HG02798 (cell line): Measurements from ENCODE around the gene TRIML2.

ENCODE experiments used
- ATAC-seq: cut with Tn5 transposase; IDR thresholded peaks from one replicate; pipeline ENCODE4 v1.9.1; 2021; ENCODE audit warnings: mild to moderate bottlenecking; ENCODE audit not compliant: unreplicated experiment, poor library complexity

The TRIML2 gene, protein sequence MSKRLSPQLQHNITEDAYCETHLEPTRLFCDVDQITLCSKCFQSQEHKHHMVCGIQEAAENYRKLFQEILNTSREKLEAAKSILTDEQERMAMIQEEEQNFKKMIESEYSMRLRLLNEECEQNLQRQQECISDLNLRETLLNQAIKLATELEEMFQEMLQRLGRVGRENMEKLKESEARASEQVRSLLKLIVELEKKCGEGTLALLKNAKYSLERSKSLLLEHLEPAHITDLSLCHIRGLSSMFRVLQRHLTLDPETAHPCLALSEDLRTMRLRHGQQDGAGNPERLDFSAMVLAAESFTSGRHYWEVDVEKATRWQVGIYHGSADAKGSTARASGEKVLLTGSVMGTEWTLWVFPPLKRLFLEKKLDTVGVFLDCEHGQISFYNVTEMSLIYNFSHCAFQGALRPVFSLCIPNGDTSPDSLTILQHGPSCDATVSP

GRCh38 chr4:188109157-188109755 is at the start of gene TRIML2:
TSS of gene TRIML2 (minus strand) at chr4:188109603. CDS start at chr4:188105368, 4,235 bp downstream.
- no peak for ATAC-seq

DNA sequence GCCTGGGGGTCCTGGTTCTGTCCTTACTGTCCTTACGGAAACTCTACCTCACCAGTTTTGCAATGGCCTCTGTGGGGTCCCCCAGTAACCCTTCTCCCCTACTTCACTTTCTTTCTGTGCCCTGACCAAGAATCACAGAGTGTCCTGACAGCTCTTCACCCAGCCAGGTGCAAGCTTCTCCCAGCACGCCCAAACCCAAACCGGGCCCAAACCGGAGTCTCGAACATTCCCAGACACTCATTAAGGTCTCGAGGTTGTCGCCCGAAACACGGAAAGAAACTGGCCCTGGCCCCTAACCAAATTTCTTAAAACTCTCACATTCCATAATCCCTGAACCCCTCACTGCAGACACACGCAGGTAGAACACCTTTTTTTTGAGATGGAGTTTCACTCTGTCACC is 48.9 kb upstream of the TRIML2 start:
- no peak for ATAC-seq

GRCh38 chr4:188154668-188155405 is 45.4 kb upstream of the TRIML2 start:
- ATAC-seq: no peak

DNA sequence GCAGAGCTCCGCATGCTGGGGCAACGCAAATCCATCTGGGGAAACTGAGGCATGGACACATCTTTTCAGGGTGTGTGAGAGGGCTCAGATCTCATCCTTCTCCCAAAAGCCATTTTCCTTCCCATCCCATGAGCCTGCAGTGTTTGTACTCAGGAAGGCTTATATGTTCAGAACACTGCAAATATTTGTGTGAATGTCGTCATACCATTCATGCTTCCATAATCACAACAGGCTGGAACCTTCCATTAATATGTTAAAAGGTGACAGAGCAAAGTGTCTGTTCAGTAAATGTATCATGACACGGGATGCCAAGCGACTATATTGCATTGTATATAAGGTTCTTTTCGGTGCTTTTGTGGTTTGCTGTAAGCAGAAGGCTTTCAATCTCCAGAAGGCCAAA is 38.4 kb upstream of the TRIML2 start:
- ATAC-seq: no peak

GRCh38 chr4:188147176-188147575 is 37.8 kb upstream of the TRIML2 start:
- ATAC-seq: no peak

DNA sequence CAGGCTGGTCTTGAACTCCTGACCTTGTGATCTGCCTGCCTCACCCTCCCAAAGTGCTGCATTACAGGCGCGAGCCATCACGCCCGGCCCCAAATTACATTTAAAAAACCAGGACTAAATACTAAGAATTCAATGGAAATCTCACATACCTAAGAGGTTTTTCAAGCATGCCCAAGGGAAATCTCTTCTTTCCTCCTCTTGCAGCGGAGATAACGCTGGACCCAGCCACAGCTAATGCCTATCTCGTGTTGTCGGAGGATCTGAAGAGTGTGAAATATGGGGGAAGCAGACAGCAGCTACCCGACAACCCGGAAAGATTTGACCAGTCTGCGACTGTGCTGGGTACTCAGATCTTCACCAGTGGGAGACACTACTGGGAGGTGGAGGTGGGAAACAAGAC is 37.2 kb upstream of the TRIML2 start:
- ATAC-seq: no peak

DNA sequence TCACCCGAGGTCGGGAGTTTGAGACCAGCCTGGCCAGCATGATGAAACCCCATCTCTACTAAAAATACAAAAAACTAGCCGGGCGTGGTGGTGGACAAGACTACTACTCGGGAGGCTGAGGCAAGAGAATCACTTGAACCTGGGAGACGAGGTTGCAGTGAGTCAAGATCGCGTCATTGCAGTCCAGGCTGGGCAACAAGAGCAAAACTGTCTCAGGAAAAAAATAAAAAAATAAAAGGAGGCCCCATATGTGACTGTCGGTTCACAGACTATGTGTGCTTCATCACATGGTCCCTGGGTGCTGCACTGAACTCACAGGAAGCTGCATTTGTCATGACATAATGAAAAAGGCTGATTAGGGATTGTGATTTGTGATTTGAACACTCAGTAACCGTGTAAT is 36.2 kb upstream of the TRIML2 start:
- ATAC-seq: no peak

GRCh38 chr4:188143731-188144130 is 34.3 kb upstream of the TRIML2 start:
- no peak for ATAC-seq

- no peak for ATAC-seq
These were observed 30.3 kb upstream of the TRIML2 start for GRCh38 chr4:188139671-188140070.

- ATAC-seq: no peak
These were observed 29.7 kb upstream of the TRIML2 start, which contains the start of gene TRIML1 for GRCh38 chr4:188139141-188139540. TSS of gene TRIML1 (plus strand) at chr4:188139441. CDS start at chr4:188139559, 118 bp downstream.

DNA sequence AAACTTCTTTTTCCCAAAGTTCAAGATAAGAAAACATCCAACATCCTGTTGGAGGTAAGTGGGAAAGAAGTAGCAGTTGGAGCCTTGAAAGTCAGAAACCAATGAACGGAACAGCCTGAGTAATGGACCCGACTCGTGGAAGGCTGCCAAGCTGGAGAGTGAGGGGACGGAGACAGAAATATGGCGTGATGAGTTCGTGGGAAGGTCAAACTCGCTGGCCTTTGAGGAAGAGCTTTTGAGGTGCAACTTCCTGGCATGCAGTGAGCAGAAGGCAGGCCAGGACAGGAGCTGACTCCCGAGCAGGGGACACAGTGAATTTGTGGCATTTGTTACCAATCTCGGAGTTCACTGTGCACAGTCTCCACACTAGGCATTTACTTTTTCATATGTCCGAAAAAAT is 28.8 kb upstream of the TRIML2 start:
- no peak for ATAC-seq

DNA sequence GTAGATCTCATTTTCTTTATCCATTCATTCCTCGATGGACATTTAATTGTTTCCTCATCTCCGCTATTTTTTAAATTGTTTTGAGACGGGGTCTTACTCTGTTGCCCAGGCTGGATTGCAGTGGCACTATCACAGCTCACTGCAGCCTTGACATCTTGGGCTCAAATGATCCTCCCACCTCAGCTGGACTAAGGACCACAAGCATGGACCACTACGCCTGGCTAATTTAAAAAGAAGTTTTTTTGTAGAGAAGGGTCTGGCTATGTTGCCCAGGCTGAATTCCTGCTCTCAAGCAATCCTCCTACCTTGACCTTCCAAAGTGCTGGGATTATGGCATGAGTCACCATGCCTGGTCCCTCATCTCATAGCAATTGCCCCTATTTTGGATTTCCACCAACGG is 22.8 kb upstream of the TRIML2 start:
- no peak for ATAC-seq

- ATAC-seq: no peak
These were observed 21.0 kb upstream of the TRIML2 start for GRCh38 chr4:188130355-188130754.

DNA sequence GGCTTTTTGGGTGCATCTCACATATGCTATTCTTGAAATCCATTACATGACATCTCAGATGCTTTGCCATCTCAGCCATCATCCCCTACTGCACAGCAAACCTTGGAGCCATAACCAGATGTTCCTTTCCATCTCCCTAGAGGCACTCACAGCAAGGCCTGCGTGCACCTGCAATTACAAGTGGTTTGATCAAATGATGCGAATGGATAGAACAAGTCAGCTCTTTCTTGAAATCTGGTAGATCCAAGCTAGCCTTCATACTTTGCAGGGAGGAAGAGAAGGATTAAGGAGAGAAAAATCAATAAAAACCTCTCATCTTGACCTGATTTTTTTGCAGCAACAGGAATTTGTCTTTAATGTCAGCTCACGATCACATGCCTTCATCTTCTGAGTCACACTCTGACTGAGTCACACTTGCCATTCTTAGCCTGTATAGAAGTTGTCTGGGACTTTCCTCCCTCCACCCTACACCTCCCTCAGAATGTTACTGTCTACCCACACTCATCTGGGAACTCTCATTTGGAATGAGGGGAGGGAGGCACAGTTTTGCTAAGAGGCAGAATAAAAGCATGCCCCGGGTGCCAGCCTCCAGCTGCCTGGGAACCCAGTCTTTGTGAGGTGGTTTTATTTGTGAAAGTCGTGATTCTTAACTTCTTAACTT is 17.9 kb upstream of the TRIML2 start:
- peak; percentile 59 for ATAC-seq

DNA sequence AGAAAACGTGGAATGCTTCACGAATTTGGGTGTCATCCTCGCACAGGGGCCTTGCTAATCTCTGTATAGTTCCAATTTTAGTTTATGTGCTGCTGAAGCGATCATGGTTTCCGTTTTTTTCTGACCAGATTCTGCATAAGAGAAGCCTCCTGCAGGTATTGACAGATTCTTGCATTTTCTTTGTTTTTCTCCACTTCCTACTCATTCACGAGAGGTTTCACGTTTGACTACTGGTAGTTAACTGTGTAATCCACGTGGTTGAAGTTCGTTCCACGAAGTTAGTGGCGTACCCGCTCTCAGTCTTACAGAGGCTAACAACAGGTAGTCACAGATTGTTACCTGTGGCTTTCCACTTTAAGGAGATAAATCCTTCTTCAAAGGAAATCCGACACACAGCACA is 12.1 kb upstream of the TRIML2 start:
- ATAC-seq: no peak

- ATAC-seq: no peak
These were observed 8.4 kb upstream of the TRIML2 start for GRCh38 chr4:188117631-188118324.

- no peak for ATAC-seq
These were observed 3.8 kb upstream of the TRIML2 start for GRCh38 chr4:188113156-188113555.

DNA sequence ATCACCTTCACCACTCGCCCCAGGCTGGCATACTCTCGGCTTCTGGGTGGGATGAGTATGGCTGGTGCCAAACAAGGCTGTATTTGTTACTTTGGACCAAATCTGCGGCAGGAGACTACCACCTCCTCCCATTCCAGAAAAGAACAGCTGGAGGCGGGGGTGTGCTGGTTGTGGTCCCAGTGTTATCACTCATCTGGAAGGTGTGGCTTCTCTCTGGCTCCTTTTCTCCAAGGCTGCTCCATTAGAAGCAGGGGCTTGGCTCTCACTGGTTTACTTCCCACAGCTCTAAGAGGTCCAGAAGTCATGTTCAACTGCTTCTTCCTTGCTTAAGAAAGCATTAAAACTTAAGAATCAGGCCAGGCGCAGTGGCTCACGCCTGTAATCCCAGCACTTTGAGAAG is 2.6 kb upstream of the TRIML2 start:
- no peak for ATAC-seq

GRCh38 chr4:188110741-188111471 is 1.5 kb upstream of the TRIML2 start:
- ATAC-seq: no peak
